ENCODE measurements around the gene PITHD1. TPM values are rescaled to one million over a fixed set of nuclear protein-coding genes. Genes with fewer than 3 reads are reported as not detected.

The PITHD1 gene
- total and polyA plus RNA-seq, 9 donors: 33.4 to 44.5 (median 38.7) TPM

DNA sequence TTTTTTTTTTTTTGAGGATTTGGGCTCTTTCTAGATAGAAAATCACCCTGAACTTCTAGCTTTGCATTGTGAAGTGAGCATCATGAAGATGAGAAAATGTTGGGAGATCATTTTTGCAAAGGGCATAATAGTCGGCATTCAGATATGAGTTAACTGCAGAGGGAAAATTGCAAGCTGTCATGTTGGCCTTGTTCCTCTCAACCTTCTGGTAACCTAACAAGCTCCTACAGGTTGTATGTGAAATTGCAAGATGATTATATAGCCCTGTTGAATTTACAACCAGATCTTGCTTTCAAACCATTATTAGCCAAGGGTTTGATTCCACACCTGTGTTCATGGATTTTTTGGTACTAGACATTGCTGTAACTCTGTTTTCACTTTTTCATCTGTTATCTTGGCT is 32.7 kb upstream of the PITHD1 start:
- H3K36me3 ChIP-seq (ENCODE audit: control insufficient read depth, insufficient read depth, low read length): peaks cover 12% of the 10 kb centered on the region
- H3K4me1 ChIP-seq (ENCODE audit: control insufficient read depth, insufficient read depth, low read length): peaks cover 14% of the 10 kb centered on the region
- H3K27ac ChIP-seq (ENCODE audit: low read length): no peak overlapping the region
- H3K27me3 ChIP-seq (ENCODE audit: control insufficient read depth, insufficient read depth, low read length): no peaks in the 10 kb centered on the region
- DNase-seq: peak; percentile 15
- no CpG with 5 or more reads among the region's 1 CpG for WGBS (ENCODE audit: insufficient coverage)
- no peak overlapping the region for H3K4me3 ChIP-seq (ENCODE audit: low read length)
- H3K9me3 ChIP-seq (replicated peaks; ENCODE audit: control insufficient read depth, low read depth, low read length): no peaks in the 10 kb centered on the region

DNA sequence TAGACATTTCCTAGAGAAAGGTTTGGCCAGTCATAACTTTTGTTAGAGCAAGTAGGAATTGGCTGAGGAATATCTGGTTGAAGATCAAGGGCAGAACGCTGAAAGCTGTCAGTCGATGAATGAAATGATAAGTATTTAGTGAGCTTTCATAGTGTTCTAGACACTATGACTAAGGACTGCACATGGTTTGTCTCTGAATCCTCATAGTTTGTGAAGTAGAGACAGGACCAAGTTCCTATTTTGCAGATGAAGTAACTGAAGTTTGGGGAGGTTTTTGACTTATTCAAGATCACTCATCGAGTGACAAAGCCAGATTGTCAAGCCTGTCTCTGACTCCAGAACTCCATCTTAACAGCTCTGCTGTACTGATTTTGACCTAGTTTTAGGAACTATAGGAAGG is 30.2 kb upstream of the PITHD1 start:
- peaks cover 9% of the 10 kb centered on the region for H3K4me1 ChIP-seq (ENCODE audit: control insufficient read depth, insufficient read depth, low read length)
- H3K27ac ChIP-seq (ENCODE audit: low read length): no peak overlapping the region
- H3K36me3 ChIP-seq (ENCODE audit: control insufficient read depth, insufficient read depth, low read length): peaks cover 37% of the 10 kb centered on the region
- H3K9me3 ChIP-seq (replicated peaks; ENCODE audit: control insufficient read depth, low read depth, low read length): no peaks in the 10 kb centered on the region
- WGBS (ENCODE audit: insufficient coverage): 94% methylated on average over 2 of the region's 3 CpGs
- no peak overlapping the region for H3K4me3 ChIP-seq (ENCODE audit: low read length)
- H3K27me3 ChIP-seq (ENCODE audit: control insufficient read depth, insufficient read depth, low read length): no peaks in the 10 kb centered on the region
- DNase-seq: no peak

DNA sequence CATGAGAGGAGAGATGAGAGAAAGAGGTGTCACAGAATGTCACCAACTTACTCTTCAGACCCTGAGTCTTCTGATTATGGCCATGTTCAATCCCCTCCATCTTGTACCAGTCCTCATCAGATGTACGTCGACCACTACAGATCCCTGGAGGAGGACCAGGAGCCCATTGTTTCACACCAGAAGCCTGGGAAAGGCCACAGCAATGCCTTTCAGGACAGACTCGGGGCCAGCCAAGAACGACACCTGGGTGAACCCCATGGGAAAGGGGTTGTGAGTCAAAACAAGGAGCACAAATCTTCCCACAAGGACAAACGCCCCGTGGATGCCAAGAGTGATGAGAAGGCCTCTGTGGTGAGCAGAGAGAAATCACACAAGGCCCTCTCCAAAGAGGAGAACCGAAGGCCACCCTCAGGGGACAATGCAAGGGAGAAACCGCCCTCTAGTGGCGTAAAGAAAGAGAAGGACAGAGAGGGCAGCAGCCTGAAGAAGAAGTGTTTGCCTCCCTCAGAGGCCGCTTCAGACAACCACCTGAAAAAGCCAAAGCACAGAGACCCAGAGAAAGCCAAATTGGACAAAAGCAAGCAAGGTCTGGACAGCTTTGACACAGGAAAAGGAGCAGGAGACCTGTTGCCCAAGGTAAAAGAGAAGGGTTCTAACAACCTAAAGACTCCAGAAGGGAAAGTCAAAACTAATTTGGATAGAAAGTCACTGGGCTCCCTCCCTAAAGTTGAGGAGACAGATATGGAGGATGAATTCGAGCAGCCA is 27.0 kb upstream of the PITHD1 start:
- no peaks in the 10 kb centered on the region for H3K4me1 ChIP-seq (ENCODE audit: control insufficient read depth, insufficient read depth, low read length)
- no peaks in the 10 kb centered on the region for H3K9me3 ChIP-seq (replicated peaks; ENCODE audit: control insufficient read depth, low read depth, low read length)
- H3K36me3 ChIP-seq (ENCODE audit: control insufficient read depth, insufficient read depth, low read length): peaks cover 69% of the 10 kb centered on the region
- 49% methylated on average over 8 of the region's 11 CpGs for WGBS (ENCODE audit: insufficient coverage)
- H3K4me3 ChIP-seq (ENCODE audit: low read length): no peak overlapping the region
- DNase-seq: peak; percentile 21
- no peak overlapping the region for H3K27ac ChIP-seq (ENCODE audit: low read length)
- H3K27me3 ChIP-seq (ENCODE audit: control insufficient read depth, insufficient read depth, low read length): no peaks in the 10 kb centered on the region

DNA sequence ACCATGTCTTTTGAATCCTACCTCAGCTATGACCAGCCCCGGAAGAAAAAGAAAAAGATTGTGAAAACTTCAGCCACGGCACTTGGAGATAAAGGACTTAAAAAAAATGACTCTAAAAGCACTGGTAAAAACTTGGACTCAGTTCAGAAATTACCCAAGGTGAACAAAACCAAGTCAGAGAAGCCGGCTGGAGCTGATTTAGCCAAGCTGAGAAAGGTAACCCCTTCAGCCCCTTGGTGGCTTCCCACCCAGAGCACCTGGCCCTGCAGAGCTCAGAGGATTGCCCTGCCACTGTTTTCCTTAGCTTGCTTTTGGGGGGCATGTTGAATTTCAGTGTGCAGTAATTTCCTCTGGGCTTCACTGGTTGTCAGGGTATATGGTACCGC is 26.4 kb upstream of the PITHD1 start:
- Histone ChIP-seq H3K9me3 (replicated peaks; ENCODE audit: control insufficient read depth, low read depth, low read length) (no peaks in the 10 kb centered on the region), H3K36me3 (ENCODE audit: control insufficient read depth, insufficient read depth, low read length) (peaks cover 72% of the 10 kb centered on the region), H3K4me3 (ENCODE audit: low read length) (no peak overlapping the region), H3K4me1 (ENCODE audit: control insufficient read depth, insufficient read depth, low read length) (no peaks in the 10 kb centered on the region), H3K27me3 (ENCODE audit: control insufficient read depth, insufficient read depth, low read length) (no peaks in the 10 kb centered on the region), H3K27ac (ENCODE audit: low read length) (no peak overlapping the region)
- WGBS (ENCODE audit: insufficient coverage): 67% methylated on average over 1 of the region's 4 CpGs
- DNase-seq: no peak

DNA sequence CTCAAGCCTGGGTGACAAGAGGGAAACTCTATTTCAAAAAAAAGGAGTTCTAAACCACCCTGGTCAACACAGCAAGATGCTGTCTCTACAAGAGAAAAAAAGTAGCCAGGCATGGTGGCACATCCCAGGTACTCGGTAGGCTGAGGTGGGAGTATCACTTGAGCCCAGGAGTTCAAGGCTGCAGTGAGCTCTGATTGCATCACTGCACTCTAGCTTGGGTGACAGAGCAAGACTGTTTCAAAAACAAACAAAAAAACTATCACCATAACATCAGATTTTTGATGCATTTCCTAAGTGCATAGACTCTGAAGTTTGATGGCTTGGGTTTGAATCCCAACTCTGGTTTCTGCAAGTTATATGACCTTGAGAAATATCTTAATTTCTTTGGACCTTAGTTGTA is 25.3 kb upstream of the PITHD1 start:
- Histone ChIP-seq H3K27me3 (ENCODE audit: control insufficient read depth, insufficient read depth, low read length) (no peaks in the 10 kb centered on the region), H3K4me1 (ENCODE audit: control insufficient read depth, insufficient read depth, low read length) (no peaks in the 10 kb centered on the region), H3K27ac (ENCODE audit: low read length) (no peak overlapping the region), H3K4me3 (ENCODE audit: low read length) (no peak overlapping the region), H3K36me3 (ENCODE audit: control insufficient read depth, insufficient read depth, low read length) (peaks cover 82% of the 10 kb centered on the region), H3K9me3 (replicated peaks; ENCODE audit: control insufficient read depth, low read depth, low read length) (no peaks in the 10 kb centered on the region)
- no CpG with 5 or more reads among the region's 1 CpG for WGBS (ENCODE audit: insufficient coverage)
- DNase-seq: no peak

DNA sequence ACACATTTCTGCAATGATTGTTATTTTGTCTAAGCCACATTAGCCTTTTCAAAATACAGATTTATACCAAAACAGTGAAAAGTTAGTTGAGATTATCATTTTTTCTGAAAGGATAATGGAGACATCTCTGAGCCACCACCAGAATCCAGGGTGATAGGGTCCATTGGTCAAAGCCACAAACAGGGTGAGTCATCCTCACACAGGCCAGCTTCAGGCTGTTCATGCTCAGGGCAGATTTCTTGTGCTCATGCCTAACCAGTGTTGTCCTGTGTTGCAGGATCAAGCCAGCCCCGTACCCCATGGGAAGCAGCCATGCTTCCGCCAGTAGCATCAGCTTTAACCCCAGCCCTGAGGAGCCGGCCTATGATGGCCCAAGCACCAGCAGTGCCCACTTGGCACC is 21.5 kb upstream of the PITHD1 start:
- Histone ChIP-seq H3K27ac (ENCODE audit: low read length) (no peak overlapping the region), H3K36me3 (ENCODE audit: control insufficient read depth, insufficient read depth, low read length) (peaks cover 95% of the 10 kb centered on the region), H3K9me3 (replicated peaks; ENCODE audit: control insufficient read depth, low read depth, low read length) (no peaks in the 10 kb centered on the region), H3K27me3 (ENCODE audit: control insufficient read depth, insufficient read depth, low read length) (no peaks in the 10 kb centered on the region), H3K4me1 (ENCODE audit: control insufficient read depth, insufficient read depth, low read length) (peaks cover 3% of the 10 kb centered on the region), H3K4me3 (ENCODE audit: low read length) (no peak overlapping the region)
- no peak for DNase-seq
- 100% methylated on average over 2 of the region's 3 CpGs for WGBS (ENCODE audit: insufficient coverage)

DNA sequence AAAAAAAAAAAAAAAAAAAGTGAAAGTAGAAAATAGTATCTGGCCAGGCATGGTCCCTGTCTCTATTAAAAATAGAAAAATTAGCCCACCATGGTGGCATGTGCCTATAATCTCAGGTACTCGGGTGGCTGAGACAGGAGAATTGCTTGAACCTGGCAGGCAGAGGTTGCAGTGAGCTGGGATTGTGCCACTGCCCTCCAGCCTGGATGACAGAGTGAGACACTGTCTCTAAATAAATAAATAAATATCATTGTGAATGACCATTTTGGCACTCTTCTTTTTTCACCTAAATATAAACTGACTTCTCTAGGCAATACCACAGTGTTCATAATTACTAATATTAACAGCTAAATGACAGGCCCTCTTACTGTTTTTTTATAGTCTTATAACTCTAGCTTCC is 20.4 kb upstream of the PITHD1 start:
- no peak overlapping the region for H3K27ac ChIP-seq (ENCODE audit: low read length)
- peaks cover 90% of the 10 kb centered on the region for H3K36me3 ChIP-seq (ENCODE audit: control insufficient read depth, insufficient read depth, low read length)
- peaks cover 3% of the 10 kb centered on the region for H3K4me1 ChIP-seq (ENCODE audit: control insufficient read depth, insufficient read depth, low read length)
- WGBS (ENCODE audit: insufficient coverage): no CpG with 5 or more reads among the region's 1 CpG
- no peaks in the 10 kb centered on the region for H3K27me3 ChIP-seq (ENCODE audit: control insufficient read depth, insufficient read depth, low read length)
- no peak for DNase-seq
- H3K4me3 ChIP-seq (ENCODE audit: low read length): no peak overlapping the region
- H3K9me3 ChIP-seq (replicated peaks; ENCODE audit: control insufficient read depth, low read depth, low read length): no peaks in the 10 kb centered on the region

DNA sequence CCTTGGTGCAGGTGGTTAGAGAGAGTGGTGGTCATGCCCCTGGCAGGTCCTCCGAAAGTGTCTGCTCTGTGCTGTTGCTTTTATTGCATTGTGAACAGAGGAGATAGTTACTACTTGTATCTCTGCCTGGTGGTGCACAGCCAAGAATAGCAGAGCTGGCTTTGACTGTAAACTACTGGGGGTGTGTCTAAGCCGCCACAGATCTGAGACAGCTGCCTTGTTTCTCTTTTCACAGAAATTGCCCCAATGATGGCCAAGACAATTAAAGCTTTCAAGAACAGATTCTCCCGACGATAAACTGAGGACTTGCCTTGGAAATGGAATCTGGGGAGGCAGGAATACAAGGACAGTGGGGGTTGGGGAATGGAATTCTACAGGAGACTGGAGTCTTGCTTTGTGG is 18.9 kb upstream of the PITHD1 start:
- peaks cover 82% of the 10 kb centered on the region for H3K36me3 ChIP-seq (ENCODE audit: control insufficient read depth, insufficient read depth, low read length)
- 100% methylated on average over 1 of the region's 4 CpGs for WGBS (ENCODE audit: insufficient coverage)
- H3K4me1 ChIP-seq (ENCODE audit: control insufficient read depth, insufficient read depth, low read length): peaks cover 7% of the 10 kb centered on the region
- H3K4me3 ChIP-seq (ENCODE audit: low read length): no peak overlapping the region
- H3K27ac ChIP-seq (ENCODE audit: low read length): no peak overlapping the region
- no peaks in the 10 kb centered on the region for H3K9me3 ChIP-seq (replicated peaks; ENCODE audit: control insufficient read depth, low read depth, low read length)
- no peaks in the 10 kb centered on the region for H3K27me3 ChIP-seq (ENCODE audit: control insufficient read depth, insufficient read depth, low read length)
- DNase-seq: peak; percentile 17

DNA sequence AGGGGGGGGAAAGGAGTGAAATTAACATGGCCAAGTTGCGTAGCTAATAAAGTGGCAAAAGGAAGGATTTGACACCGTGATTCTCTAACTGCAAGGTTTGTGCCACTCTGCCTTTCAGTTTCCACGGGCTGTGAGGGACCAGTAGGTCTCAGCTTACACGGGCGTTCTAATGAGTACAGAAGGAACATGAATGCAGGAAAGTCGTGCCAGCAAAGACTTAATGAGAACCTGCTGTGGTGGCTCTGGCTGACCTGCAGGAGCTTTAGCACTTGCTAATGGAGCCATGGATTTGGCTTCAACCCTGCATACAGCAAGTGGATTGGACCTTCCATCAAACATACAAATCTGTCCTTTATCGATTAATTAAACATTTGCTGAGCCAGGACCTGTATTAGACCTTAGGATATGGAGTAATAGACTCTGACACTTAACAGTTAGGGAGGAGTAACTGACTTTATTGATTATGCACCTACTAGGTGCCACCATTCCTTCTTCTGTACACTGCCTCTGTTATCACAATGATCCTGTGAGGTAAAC is 15.1 kb upstream of the PITHD1 start:
- H3K9me3 ChIP-seq (replicated peaks; ENCODE audit: control insufficient read depth, low read depth, low read length): no peaks in the 10 kb centered on the region
- no peaks in the 10 kb centered on the region for H3K27me3 ChIP-seq (ENCODE audit: control insufficient read depth, insufficient read depth, low read length)
- H3K4me3 ChIP-seq (ENCODE audit: low read length): no peak overlapping the region
- peaks cover 62% of the 10 kb centered on the region for H3K36me3 ChIP-seq (ENCODE audit: control insufficient read depth, insufficient read depth, low read length)
- DNase-seq: peak; percentile 40
- peaks cover 7% of the 10 kb centered on the region for H3K4me1 ChIP-seq (ENCODE audit: control insufficient read depth, insufficient read depth, low read length)
- H3K27ac ChIP-seq (ENCODE audit: low read length): no peak overlapping the region
- 29% methylated on average over 4 of the region's 7 CpGs for WGBS (ENCODE audit: insufficient coverage)

DNA sequence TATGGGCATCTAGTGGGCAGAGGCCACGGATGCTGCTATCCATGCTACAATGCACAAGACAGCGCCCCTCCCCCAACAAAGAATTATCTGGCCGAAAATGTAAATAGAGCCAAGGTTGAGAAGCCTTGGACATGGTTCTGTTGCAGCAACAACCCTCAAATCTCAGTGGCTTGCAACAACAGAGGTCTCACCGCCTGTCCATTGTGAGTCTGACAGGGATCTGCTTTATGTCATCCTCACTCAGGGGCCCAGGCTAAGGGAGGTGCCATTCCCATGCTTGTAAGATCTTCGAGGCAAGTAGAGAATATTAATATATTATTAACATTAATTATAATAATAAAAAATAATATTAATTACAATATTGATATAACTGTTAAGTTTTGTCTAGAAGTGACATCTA is 9.5 kb upstream of the PITHD1 start:
- H3K36me3 ChIP-seq (ENCODE audit: control insufficient read depth, insufficient read depth, low read length): peaks cover 25% of the 10 kb centered on the region
- H3K9me3 ChIP-seq (replicated peaks; ENCODE audit: control insufficient read depth, low read depth, low read length): no peaks in the 10 kb centered on the region
- 80% methylated on average over 1 of the region's 5 CpGs for whole genome bisulfite sequencing (ENCODE audit: insufficient coverage)
- DNase-seq: no peak
- H3K27me3 ChIP-seq (ENCODE audit: control insufficient read depth, insufficient read depth, low read length): no peaks in the 10 kb centered on the region
- H3K4me1 ChIP-seq (ENCODE audit: control insufficient read depth, insufficient read depth, low read length): peaks cover 2% of the 10 kb centered on the region
- H3K27ac ChIP-seq (ENCODE audit: low read length): no peak overlapping the region
- H3K4me3 ChIP-seq (ENCODE audit: low read length): no peak overlapping the region

All from muscle of leg (tissue), 11 donors.